Measurements from ENCODE around the gene KLRG1. TPM values are rescaled to one million over a fixed set of nuclear protein-coding genes. Genes with fewer than 3 reads are reported as not detected.

The KLRG1 gene
- total RNA-seq, 1 donor from 2014 or later, result 1.2 TPM

DNA sequence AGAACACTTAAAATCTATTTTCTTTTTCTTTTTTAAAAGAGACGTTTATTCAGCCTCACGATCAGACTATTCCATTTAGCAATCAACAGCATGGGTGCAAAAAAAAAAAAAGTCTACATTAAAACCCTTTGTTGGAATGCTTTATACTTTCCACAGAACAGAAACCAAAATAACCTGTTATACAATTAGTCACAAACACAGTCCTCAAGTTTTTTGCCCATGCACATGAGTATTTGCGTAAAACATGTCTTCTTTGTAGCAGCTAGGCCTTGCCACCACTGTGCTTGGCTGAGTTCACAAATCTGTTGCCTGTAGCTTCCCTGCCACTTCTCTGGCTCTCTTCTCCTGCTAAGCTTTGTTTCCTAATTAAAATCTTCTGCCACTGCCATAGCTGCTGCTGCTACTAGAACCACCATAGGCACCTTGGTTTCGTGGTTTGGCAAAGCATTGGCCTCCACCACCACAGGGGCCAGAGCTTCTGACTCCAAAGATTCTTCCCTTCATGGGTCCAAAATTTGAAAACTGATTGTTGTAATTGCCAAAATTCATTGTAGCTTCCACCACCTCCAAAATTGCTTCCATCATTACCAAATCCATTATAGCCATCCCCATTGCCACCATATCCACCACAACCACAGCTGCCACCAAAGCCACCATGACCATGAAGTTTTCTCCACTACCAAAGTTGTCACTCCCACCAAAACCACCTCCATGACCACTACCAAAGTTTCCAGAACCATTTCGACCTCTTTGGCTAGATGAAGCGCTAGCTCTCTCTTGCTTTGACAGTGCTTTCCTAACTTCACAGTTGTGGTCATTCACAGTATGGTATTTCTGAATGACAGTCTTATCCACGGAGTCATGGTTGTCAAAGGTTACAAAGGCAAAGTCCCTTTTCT, 38.1 kb downstream of the KLRG1 start:
- H3K4me3 ChIP-seq (ENCODE audit: low read depth, low read length), result no peak overlapping the region
- TF ChIP-seq, protein P1, sequence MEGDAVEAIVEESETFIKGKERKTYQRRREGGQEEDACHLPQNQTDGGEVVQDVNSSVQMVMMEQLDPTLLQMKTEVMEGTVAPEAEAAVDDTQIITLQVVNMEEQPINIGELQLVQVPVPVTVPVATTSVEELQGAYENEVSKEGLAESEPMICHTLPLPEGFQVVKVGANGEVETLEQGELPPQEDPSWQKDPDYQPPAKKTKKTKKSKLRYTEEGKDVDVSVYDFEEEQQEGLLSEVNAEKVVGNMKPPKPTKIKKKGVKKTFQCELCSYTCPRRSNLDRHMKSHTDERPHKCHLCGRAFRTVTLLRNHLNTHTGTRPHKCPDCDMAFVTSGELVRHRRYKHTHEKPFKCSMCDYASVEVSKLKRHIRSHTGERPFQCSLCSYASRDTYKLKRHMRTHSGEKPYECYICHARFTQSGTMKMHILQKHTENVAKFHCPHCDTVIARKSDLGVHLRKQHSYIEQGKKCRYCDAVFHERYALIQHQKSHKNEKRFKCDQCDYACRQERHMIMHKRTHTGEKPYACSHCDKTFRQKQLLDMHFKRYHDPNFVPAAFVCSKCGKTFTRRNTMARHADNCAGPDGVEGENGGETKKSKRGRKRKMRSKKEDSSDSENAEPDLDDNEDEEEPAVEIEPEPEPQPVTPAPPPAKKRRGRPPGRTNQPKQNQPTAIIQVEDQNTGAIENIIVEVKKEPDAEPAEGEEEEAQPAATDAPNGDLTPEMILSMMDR (conservative IDR thresholded peaks at IDR 0.05; ENCODE audit: low read depth, low read length), result no peak
- no peak for DNase-seq (ENCODE audit: low read depth)

DNA sequence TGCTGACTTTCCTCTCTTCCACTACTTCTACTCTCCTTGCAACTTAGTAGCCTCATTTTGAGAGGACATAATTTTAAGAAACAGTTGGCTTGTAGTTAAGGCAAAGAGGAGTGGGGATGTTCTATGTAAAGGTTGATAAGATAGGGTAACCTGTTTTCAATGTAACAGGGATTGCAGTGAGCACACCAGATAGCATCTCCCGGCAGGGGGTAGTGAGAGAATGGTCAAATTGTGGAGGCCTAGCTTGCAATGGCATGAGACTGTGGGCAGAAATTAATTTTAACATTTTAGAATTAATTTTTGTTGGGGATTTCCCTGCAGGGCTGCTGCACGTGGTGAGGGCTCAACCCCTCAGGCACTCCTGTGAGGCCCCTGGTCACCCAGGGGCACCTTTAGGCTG, 41.4 kb downstream of the KLRG1 start:
- H3K4me3 ChIP-seq (ENCODE audit: low read depth, low read length), result no peak overlapping the region
- no peak for DNase-seq (ENCODE audit: low read depth)
- TF ChIP-seq, protein P1 (conservative IDR thresholded peaks at IDR 0.05; ENCODE audit: low read depth, low read length), result no peak

DNA sequence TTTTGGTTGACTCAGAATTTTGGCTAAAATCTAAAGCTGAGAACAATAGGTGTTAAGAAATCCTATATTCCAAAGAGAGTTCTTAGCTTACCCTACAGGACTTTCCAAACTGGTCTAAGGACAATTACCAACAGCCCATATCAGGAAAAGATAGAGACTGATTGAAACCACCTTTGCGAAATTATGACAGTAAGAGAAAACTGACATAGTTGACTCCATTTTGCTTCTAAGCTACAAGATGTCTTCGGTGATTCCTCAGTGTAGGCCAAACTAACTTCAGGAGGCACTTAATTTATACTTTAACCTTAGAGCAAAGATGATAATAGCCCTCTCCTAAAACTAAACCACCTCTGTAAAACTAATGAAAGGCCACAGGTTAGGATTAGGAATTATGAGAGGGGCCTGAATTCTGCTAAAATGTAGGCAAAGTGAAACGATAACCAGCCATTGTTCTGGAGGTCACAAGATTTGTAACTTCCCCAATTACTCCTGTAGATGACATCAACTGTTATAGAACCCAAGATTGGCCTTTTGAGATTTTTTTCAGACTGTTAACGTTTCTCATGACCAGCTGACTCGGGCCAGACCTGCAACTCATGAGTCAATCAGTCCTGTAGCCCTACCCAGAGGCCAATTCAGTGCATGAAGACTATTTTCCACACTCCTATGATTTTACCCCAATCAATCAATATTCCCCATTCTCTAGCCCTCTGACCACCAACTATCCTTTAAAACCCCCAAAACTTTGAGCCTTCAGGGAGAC, 43.0 kb downstream of the KLRG1 start:
- H3K4me3 ChIP-seq (ENCODE audit: low read depth, low read length), result no peak overlapping the region
- DNase-seq (ENCODE audit: low read depth), result no peak
- TF ChIP-seq, protein P1 (conservative IDR thresholded peaks at IDR 0.05; ENCODE audit: low read depth, low read length), result no peak

DNA sequence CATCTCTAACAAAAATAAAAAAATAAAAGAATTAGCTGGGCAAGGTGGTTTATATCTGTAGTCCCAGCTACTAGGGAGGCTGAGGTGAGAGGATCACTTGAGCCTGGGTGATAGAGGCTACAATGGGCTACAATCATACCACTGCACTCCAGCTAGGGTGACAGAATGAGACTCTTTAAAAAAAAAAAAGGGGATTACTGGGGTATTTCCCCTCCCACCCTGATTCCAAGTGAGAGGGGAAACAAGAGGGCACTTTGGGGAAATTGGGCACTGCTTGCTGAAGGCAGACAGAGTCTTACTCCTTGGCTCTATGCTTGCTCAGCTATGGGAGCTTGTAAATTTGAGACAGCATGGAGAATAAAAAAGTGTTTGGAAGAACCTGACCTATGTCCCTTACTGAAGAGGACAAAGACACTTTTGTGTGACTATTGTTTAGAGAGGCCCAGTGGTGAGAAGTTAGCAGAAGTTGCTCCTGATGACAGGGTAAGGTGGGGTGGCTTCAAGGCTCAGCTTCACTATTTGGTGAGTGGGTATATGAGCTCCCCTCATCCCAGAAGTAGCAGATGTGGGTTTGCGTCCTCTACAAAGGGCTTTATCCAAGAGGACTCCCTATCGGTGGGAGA, 44.0 kb downstream of the KLRG1 start:
- no peak for DNase-seq (ENCODE audit: low read depth)
- TF ChIP-seq, protein P1 (conservative IDR thresholded peaks at IDR 0.05; ENCODE audit: low read depth, low read length), result no peak
- no peak overlapping the region for H3K4me3 ChIP-seq (ENCODE audit: low read depth, low read length)

DNA sequence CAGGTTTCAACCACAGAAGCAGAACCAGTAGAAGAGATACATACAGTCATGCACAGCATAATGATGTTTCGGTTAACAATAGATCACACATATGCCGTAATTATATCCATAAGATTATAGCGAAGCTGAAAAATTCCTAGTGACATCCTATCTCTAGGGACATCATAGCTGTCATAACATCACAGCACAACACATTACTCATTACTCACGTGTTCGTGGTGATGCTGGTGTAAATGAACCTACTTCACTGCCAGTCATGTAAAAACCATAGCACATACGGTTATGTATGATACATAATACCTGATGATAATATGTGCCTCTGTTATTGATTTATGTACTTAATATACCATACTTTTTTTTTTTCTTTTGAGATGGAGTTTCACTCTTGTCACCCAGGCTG, 44.7 kb downstream of the KLRG1 start:
- no peak overlapping the region for H3K4me3 ChIP-seq (ENCODE audit: low read depth, low read length)
- TF ChIP-seq, protein P1 (conservative IDR thresholded peaks at IDR 0.05; ENCODE audit: low read depth, low read length), result no peak
- DNase-seq (ENCODE audit: low read depth), result no peak

DNA sequence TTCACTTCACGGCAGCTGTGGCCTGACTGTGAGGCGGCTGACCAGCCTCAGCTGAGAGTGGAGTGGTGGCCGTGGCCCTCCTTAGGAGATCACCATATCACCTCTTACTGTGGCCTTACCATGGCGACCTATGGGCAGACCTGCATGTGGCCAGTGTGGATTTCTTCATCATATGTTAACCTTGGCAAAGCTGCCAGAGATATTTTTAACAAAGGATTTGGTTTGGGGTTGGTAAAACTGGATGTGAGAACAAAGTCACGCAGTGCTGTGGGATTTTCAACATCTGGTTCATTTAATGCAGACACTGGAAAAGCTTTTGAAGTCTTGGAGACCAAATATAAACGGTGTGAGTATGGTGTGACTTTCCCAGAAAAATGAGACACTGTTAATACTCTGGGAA, 46.9 kb downstream of the KLRG1 start:
- no peak overlapping the region for H3K4me3 ChIP-seq (ENCODE audit: low read depth, low read length)
- TF ChIP-seq, protein P1 (conservative IDR thresholded peaks at IDR 0.05; ENCODE audit: low read depth, low read length), result no peak
- DNase-seq (ENCODE audit: low read depth), result no peak
